GM19395 (cell line): Measurements from ENCODE around the gene HYDIN.
"Not testable (repeated sequence)": the region's sequence is repeated elsewhere in the genome, so short reads cannot be mapped to it uniquely, and the experiment has no call there.

ENCODE experiments used
- ATAC-seq: cut with Tn5 transposase; IDR thresholded peaks from one replicate; pipeline ENCODE4 v1.9.1; 2021; ENCODE audit warnings: mild to moderate bottlenecking, moderate library complexity; ENCODE audit not compliant: unreplicated experiment

HYDIN gene

GRCh38 chr16:71226229-71227141 lies 4.0 kb downstream of the HYDIN start:
- ATAC-seq: no peak

GRCh38 chr16:71225145-71225544 lies 5.4 kb downstream of the HYDIN start:
- no peak for ATAC-seq

- ATAC-seq: no peak
Observed at GRCh38 chr16:71218306-71218963, 12.1 kb downstream of the HYDIN start.

DNA sequence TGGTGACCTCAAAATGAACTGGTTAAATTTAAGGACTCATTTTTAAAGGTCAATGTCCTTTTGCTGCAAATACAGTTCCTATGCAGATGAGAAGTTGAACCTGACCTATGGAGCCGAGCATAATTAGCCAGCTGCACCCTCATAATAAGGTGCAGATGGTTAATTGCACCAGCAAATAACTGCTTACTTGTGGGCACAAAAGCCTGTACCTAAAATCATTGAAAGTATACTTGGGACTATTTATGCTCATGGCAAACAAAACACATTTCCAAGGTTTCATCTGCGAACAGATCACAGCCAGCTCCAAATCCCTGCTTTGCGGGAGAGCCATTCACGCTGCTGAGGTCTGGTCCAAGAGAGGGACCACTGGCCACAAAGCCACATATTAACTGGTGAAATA lies 13.0 kb downstream of the HYDIN start:
- ATAC-seq: no peak

DNA sequence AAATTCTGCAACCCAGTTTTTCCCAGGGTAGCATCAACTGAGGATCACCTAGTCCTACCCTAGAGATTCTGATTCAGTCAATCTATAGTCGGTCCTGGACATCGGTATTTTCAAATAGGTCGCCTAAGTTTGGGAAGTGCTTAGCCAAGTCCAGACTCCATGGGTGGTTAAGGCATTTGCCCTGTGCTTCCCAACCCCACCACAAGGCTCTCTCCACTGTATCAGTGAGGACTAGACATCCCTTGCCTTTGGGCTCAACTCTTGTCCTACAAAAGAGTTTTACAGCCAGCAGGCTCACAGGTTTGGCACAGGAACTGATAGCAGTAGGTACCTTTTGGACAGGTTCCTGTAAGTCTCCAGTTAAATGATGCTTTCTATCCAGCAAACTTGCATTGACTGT lies 13.8 kb downstream of the HYDIN start:
- ATAC-seq: no peak

- no peak for ATAC-seq
Observed at GRCh38 chr16:71214746-71215381, 15.7 kb downstream of the HYDIN start.

DNA sequence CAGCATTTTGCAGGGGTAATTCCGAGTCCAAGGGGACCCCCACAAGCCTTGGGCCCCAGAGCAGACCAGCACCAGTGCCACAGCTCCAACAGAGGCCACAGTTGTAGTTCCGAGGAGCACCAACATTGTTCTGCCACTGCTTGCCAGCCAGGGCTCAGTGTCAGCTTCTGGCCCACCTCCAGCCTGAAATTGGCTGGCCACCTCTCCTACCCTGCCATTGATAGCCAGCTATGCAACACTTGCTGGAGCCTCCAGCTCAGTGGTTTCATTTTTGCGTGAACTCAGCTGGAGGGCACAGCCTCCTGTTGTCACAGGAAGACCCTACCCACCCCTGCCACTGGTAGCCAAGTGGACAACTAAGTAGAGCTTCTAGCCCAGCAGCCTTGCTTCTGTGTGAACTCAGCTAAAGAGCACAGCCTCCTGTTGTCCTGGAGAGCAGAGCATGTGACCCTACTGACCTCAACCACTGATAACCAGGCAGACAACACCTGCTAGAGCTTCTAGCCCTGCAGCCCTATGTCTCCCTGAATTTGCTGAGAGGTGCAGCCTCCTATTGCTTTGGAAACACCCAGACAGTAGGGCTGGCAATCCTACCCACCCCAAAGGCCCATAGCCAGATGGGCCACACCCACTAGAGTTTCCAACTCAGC lies 24.9 kb downstream of the HYDIN start:
- ATAC-seq: no peak

DNA sequence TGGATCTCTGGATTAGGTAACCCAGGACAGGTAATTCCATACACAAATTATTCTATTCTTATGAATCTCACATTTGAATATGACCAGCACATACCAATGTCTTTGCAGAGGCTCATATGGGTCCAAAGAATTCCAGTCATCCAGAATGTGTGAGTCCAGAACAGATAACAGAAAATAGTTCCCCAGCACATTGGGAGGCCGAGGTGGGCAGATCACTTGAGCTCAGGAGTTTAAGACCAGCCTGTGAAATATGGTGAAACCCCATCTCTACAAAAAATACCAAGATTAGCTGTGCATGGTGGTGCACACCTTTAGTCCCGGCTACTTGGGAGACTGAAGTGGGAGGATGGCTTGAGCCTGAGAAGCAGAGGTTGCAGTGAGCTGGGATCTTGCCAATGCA lies 26.9 kb downstream of the HYDIN start:
- no peak for ATAC-seq

GRCh38 chr16:71201556-71201955 lies 29.0 kb downstream of the HYDIN start:
- ATAC-seq: no peak

GRCh38 chr16:71201054-71201453 lies 29.5 kb downstream of the HYDIN start:
- ATAC-seq: no peak

- ATAC-seq: no peak
Observed at GRCh38 chr16:71198408-71198807, 32.1 kb downstream of the HYDIN start.

DNA sequence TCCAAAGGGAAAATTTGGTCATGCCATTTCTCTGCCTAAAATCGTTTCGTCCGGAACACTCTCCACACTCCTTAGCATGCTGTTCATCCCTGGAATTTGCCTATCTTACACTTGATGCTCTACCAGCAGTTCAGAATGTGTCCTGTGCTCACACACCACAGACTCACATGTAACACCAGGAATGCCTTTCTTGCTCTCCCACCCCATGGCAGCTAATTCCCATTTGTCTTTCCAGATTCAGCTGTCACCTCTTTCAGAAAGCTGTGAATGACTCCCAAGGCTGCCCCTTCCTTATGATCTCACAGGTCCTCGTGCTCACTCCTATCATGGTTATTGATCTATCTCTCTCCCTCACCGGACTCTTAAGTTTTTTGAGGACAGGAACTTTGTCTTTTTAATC lies 38.1 kb downstream of the HYDIN start:
- ATAC-seq: no peak

DNA sequence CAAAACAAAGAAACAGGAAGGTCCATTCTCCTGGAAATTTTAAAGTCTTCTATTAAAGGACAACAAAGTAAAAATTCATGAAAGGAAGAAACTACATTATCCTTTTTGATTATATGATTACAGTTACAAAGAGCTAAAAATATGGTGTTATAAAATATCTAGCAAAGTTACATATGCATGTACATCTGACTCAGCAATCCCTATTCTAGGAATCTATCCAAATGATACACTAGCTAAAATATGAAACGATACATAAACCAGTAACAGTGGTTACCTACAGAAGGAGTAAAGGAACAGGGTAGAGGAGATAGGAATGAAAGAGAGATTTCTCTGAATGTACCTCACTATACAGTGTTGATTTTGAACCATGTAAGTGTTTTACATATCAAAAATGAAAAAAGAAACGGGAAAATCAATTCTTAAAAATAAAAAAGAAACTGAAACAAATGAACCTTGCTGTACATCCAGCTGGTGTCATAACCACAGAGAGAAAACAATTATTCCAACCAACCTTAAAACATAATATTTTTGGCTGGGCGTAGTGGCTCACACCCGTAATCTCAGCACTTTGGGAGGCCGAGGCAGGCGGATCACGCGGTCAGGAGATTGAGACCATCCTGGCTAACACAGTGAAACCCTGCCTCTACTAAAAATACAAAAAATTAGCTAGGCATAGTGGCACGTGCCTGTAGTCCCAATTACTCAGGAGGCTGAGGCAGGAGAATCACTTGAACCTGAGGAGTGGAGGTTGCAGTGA lies 41.4 kb downstream of the HYDIN start:
- ATAC-seq: no peak

- ATAC-seq: no peak
Observed at GRCh38 chr16:71185347-71185746, 45.2 kb downstream of the HYDIN start.

- no peak for ATAC-seq
Observed at GRCh38 chr16:71179569-71179968, 51.0 kb downstream of the HYDIN start.

GRCh38 chr16:71172481-71173207 lies 57.9 kb downstream of the HYDIN start:
- ATAC-seq: no peak

- ATAC-seq: not testable (repeated sequence)
Observed at GRCh38 chr16:71161007-71161406, 69.5 kb downstream of the HYDIN start.

- ATAC-seq: not testable (repeated sequence)
Observed at GRCh38 chr16:71157278-71157677, 73.2 kb downstream of the HYDIN start.

DNA sequence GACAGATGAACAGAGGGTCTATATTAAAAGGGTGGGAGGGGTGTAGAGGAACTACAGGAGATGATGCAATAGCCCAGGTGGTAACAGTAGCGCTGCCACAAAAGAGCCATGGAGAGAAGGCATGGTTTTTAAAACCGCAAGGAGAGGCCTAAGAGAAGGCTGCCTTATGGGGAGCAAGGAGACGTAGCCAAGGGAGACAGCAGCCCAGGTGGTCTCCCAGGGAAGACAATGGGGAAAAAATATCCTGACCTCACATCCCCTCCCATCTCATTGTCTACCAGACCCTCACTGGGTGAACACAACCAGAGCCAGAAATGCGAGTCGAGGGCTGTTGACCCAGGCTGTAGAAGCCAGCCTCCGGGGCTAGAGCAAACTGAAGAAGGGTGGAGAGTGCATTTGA lies 77.2 kb downstream of the HYDIN start:
- not testable (repeated sequence) for ATAC-seq

DNA sequence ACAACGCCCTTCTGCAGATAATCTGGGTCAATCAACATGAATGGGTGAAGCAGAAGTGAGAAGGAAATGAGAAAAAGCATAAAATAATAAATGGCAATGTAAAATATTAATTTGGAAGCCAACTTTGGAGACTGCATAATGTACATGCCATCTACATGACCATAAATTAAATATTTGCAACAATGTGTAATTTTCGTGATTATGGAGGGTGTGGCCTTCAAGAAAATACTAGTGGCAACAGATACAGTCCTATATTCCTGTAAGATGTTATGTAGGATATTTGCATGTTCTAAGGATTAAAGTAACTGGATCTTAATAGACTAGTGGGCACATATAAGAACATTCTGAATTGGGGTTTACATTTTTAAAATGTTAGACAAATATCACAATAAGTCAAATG lies 78.9 kb downstream of the HYDIN start:
- not testable (repeated sequence) for ATAC-seq
